Stimulated activated CD4-positive, alpha-beta T cell treated with anti-CD3 and anti-CD28 coated beads, Interleukin-12 subunit alpha, Interleukin-12 subunit beta, amount 100 ng/mL, for 48 hours (primary cell): Measurements from ENCODE around the gene SARM1.

Experiments used
- DNase-seq, 3 donors: peaks; one replicate each; pipeline ENCODE4 v3.0.0-alpha.2; 2020; ENCODE audit warnings: low read depth in 2 of 3, low spot score in 1 of 3

The SARM1 gene

DNA sequence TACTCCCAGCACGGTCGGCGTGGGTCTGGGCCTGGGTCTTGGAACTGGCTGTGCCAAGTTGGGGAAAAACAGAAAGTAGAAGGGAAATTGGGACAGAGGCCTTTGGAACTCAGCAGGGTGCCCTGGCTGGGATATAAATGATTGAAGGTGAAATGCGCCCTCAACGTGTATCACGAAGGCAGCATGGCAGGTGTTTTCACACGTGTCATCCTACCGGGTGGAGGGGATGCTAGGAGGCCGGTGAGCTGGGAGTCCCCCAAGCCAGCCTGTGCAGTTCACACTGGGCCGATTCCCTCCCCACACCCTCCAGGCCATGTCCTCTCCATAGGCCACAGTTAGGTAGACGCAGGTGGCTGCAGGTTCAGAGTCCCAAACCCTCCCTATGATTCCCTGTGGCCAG lies 30.0 kb upstream of the SARM1 start:
- DNase-seq: no peak

DNA sequence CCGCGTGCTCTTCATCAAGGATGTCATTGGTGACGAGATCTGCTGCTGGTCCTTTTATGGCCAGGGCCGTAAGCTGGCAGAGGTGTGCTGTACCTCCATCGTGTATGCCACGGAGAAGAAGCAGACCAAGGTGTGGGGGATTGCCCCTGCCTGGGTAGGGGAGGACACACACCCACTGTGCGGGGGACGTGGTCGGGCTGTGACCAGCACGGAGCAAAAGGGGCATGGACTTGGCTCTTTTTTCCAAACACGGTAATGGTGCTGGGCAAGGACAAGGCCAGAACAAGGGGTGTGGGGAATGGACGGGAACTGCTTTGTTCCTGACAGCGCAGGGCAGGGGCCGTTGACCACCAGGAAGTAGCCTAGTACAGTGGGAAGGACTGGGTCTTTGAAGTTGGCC lies 29.2 kb upstream of the SARM1 start:
- no peak for DNase-seq

DNA sequence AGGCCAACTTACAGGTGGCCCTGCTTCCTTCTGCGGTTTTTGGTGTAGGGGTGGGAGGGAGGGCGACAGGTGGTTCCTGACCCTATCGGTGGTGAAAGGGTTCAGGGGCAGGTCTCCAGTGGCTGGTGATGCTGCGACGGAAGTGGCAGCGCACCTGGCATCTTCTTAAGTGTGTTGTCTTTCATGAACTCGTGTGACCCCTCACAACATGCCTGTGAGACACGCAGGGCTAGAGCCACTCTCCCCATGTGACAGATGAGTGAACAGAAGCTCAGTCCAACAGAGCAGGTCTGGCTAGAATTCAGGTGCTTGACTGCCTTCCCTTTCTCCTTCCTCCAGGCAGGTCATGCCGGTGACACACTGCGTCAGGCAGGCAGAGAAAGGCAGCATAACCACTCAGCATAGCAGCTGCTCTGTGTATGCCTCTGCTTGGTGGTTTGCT lies 28.0 kb upstream of the SARM1 start:
- DNase-seq: no peak

DNA sequence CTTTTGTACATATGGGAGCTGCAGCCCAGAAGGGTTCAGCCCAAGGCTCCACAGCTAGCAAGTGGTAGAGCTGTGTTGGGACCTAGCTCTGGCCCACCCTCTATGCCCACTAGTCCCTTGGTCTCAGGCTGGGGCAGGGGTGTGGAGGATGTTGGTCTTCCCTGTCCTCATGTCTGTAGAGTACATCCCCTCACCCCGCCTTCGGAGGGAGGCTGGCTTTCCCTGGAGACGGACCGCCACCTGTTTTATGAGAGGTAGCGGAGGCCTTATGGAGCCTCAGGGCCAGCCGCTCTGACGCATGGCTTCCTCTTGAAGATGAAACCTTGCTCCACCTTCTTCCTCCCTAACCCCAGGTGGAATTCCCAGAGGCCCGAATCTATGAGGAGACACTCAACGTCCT lies 27.5 kb upstream of the SARM1 start:
- DNase-seq: no peak

DNA sequence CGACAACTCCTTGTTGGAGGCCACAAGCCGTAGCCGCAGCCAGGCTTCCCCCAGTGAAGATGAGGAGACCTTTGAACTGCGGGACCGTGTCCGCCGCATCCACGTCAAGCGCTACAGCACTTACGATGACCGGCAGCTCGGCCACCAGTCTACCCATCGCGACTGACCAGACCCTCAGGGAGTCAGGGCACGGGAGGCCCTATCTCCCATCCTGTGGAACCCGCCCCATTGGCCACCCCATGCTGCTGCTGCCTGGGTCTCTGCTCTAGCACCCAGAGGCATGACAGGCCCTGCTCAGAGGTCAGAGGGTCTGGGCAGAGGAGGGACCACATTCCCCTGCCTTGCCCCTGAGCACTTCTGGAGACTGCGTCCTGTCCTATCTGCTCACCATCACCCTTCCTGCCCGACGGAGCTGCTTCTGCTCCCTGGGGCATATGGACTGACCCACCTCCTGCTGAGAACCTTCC lies 27.0 kb upstream of the SARM1 start:
- no peak for DNase-seq

DNA sequence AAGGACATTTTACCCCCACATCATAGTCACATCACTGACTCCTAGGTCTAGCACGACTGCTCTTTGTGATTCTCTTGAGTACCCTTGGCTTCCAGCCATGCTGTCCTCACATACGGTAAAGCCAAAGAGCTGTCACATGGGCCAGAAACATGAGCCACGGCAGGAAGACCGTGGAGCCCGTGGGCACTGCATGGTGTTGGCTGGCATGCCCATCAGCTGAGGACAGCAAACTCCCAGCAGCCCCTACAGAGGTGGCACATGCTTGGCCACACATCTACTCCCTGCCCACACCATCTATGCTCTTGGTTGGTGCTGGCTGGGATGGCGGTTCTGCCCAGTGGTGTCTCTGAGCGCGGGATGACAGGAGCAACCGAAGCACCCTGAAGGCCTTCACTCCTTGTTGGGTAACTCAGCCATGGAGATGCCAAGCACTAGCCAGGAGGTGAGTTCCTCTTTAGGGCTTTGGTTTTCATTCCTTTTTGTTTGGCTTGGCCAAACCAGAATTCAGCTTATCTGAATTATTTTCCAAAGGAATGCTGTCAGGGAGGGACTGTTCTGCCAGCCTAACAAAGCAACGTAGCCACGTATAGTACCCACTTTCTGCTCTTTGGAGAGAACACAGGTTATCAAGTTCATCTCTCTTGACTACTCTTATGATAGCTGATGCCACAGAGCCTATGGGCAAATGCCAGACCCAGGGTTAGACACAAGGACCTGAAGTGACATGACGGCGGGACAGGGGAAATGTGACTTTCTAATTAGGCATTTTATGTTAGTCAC lies 25.9 kb upstream of the SARM1 start:
- no peak for DNase-seq

DNA sequence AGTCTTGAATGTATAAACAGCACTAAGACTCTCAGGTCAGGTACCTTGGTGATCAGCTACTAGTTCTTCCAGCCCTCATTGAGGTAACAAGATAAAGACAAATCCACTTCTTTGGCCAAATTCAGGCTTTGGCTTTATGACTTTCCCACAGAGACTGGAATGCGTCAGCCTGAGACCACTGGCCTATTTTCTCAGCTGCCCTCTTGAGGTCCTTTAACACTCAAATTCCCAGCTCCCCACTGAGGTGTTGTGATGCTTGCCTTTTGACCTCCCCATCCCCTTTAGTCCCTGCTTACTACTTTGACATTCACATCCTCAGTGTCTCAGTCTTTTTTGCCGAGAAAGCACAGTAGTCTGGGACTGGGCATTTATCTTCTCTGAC lies 25.3 kb upstream of the SARM1 start:
- no peak for DNase-seq

DNA sequence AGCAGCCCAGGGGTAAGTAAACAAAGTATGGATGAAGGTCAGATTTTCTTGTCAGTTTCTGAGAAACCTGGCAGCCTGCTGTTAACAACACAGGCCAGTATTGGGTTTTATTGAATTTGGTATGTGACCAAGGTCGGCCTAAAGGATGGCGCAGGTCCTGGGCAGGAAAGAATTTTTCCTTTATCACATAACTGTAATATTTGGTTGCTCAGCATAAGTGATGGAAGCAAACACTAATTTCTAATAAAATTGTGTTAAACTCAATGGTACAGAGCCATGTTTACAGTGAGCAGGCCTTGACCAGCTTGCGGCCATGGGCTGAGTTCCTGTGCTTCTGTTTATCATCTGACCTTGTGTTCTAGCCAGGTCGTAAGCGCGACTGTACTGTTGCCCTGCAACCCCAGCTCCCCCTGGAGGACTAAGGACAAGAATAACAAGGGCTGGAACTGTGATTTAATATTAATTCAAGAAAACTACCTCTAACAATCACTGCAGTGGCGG lies 24.7 kb upstream of the SARM1 start:
- no peak for DNase-seq

DNA sequence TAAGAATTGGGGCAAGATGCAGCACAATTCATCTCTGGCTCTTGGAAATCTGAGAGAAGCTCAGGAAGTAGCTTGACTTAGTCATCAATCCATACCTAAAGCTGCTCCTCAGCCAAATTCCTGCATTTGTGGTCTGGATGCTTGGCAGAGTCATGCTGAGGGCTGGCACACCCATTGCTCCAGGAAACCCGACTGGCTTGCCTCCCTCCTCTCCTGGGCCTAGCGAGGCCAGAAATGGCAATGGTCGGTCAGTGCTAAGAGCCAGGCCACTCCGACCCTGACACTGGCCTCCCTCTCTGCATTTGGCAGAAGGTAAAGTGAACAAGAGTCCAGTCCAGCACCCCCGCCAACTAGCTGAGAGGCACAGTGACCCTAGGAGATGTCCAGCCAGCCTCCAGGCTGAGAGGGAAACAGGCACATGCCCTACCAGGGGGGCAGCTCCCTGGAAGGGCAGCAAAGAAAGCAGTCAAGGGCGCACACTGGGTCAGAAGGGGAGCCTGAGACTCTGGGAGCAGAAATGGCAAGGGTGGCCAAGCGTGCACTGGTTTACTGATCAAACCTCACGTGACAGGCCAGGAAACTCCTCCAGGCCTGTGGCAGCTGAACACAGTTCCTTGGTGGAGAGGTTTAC lies 24.1 kb upstream of the SARM1 start:
- no peak for DNase-seq

DNA sequence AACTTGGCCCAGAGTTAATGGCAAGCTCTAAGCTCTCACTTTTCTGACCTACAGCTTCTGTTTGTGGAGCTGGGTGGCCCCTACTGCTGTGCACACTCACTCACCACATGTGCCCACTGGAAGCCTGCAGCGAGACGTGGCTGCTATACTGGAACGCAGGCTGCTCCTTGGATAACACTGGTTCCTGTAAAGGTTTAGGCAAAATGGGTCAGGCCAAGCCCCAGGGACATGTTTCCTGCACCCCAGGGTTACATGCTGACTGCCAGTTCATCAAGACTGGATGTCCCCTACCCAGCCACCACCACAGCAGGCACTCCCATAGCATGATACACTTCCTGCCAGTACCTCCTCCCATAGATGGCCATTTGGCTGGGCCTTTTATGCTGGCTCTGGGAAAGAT lies 22.5 kb upstream of the SARM1 start:
- DNase-seq: no peak

DNA sequence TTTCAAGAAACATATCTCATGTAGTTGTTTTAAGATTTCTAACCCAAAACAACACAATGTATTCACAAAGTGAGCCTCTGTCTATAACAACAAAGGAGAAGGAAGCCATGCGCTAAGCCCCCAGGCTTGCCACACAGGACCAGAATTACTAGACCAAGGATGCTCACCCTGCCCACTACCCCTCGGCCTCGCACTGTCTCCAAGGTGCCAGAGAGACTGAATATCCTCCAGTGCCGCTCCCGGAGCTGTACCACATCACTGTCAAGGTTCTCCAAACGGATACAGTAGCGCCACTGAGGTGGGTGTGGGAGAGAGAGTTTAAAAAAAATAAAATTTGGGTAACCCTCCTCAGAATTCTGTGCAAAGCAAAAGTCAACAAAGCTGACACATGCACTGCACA lies 21.2 kb upstream of the SARM1 start:
- no peak for DNase-seq

DNA sequence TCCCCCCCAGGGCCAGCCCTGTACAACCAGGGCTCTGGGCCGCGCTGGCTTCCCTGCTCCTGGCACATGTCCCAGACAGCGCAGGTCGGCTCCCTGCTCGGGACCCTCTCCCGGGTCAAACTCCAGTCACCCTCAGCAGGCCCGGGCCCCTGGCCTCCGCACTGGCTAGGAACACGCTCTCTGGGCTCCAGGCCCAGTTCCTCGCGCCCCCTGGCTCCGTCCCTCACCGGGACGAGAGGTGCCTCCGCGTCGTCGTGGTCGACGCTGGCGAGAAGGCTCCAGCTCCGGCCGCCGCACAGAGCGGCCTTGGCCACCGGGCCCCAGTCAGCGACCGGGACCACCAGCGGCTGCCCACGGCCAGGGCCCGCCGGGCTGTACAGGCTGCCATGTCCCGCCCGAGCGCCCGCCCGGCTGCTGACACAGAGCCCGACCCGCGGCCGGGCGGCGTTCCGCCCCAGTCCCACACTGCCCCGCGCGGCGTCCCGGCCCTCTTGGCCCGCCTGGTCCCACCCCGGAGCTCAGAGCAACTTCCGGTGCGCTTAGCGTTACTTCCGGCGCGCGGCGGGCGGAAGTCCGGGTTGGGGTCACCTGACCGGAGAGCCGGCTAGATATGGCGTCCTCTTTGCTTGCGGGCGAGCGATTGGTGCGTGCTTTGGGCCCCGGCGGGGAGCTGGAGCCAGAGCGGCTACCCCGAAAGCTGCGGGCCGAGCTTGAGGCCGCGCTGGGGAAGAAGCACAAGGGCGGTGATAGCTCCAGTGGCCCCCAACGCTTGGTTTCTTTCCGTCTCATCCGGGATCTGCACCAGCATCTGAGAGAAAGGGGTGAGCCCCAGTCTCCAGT lies 14.2 kb upstream of the SARM1 start, which contains the start of gene POLDIP2:
TSS of gene POLDIP2 (minus strand) at position 467 of the 840 bp plus-strand sequence. CDS start at position 388, 79 bp downstream.
- peak; percentile 92 to 95 (median 94) for DNase-seq

DNA sequence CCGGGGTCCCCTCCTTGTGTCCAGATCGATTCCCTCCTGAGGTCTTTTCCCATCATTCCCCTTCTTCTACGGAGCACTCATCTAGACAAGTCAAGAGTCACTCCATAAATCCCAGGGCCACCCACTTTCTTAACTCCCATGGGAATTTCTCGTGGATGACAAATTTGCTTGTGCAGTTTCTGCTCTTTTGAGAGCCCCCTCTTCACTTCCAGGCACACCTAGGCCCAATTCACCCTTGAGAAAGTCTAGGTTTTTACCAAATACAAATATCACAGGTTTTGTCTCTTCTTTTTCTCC lies 13.6 kb upstream of the SARM1 start:
- no peak for DNase-seq

DNA sequence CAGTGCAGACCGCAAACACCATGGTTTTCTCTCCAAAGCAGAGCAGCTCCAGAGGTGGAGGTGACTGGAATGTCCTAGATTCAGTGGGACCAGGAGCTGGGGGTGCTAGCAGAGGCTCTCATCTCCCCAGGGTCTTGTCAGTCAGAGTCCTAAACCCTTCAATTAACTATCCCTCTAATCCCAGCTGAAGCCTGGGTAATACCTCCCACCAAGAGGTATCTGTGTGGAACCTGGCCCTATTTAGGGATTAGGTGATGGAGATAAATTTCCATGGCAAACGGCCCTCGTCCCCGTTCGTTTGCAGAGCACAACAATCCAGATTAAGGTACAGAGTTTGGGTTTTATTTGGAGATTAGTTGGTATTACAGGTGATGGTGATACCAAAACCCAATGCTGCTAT lies 8.3 kb upstream of the SARM1 start:
- DNase-seq: no peak

DNA sequence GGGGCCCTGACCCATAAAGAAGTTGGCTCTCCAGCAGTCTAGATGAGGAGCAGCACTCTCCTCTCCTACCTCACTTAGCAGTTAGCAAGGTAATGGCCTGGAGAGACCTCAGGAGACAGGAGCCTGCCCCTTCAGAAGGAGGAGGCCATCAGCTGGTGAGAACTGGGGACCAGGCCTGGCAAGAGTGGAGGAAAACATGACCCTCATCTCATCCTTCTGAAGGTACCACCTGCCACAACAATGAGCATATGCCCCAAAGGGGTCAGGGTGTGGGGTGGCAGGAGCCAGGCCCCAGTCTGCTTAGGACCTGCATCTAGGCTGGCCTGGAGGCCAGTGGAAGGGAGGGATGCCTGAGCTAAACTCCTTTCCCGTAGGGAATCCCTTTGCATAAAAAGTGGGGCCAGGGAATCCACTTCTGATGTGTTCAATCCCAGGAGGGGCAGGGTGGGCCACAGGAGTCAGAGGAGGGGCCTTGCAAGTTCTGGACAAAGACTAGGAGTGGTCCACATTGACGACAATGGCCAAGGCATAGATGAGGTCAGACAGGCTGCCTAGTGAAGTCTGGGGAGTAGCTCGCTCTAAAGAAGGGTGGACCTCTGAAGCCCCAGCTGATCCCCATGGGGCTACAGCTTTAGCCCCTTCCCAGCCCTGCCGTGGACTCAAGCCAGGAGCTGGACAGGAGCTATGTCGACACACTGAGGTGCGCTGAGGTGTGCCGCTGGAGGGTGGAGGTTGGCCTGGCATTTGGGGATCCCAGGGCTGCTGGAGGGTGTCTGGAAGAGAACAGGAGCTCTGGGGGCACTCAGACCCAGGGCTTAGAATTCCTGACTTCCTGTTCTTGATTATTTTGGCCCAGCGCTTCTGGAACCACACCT lies 7.5 kb upstream of the SARM1 start:
- no peak for DNase-seq

DNA sequence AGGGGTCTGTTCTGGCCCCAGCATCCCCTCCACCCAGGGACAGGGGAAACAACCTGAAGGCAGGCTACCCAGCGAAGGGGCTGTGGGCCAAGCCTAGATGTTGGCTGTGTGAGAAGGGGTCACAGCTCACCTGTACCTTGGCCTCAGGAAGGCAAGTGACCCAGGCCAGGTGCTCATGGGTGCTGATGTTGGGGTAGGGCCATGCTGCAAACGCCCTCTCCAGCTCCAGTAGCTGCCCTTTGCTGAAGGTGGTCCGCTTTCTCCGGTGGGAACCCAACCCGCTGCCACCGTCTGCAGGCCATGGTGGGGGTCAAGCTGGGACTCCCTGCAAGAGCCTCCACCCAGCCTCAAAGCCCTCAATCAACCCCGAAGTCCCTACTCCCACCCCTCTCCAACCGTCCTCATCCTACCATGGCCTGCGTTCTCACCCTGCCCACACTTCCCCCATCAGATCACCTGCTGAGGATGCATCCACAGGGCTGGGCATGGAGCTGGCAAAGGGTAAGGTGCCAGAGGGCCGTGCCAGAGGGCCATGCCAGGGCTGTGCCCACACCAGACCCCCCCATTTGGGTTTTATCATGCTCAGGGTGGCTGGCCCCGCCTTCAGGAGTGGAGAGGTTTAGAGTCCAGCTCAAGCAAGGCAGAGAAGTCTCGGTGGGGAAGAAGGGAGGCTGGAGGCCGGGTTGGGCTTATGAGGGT lies 6.7 kb upstream of the SARM1 start, which contains the start of gene SEBOX:
TSS of gene SEBOX (minus strand) at position 535 of the 699 bp plus-strand sequence. CDS start at position 487, 48 bp downstream.
- DNase-seq: no peak

DNA sequence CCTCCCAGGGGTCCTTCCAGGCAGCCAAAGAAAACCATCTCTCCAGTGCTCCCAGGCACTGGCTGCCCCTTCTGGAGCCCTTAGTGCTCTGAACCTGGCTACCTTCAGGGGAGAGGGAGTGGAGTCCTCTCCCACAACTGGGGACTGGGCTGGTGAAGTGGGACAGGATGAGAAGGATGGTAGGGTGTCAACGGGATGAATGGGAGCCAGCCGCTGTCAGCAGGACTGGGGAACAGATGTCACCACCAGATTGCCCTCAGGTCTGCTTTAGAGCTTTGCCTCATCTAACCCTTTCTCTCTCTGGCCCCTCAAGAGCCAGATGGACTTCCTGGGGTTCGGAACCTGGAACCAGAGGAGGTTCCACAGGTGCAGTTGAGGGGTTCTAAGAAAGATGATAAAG lies 6.0 kb upstream of the SARM1 start:
- DNase-seq: no peak

DNA sequence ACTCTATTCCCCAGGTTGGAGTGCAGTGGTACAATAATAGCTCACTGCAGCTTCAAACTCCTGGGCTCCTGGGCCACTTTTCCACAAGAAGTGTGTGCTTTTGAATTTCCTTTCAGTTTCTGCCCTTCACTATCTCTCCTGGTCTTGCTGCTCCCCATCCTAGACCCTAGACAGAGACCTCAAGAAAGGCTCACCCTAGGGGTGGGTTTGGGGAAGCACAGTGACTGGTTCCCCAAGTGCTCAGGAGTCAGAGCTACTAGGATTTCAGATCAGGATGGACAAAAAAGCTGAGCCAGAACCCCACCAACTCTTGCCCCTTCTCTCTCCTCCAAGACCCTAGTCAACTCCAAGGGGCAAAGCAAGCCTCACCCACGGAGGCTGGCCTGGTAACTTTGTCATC lies 4.9 kb upstream of the SARM1 start:
- DNase-seq: no peak

DNA sequence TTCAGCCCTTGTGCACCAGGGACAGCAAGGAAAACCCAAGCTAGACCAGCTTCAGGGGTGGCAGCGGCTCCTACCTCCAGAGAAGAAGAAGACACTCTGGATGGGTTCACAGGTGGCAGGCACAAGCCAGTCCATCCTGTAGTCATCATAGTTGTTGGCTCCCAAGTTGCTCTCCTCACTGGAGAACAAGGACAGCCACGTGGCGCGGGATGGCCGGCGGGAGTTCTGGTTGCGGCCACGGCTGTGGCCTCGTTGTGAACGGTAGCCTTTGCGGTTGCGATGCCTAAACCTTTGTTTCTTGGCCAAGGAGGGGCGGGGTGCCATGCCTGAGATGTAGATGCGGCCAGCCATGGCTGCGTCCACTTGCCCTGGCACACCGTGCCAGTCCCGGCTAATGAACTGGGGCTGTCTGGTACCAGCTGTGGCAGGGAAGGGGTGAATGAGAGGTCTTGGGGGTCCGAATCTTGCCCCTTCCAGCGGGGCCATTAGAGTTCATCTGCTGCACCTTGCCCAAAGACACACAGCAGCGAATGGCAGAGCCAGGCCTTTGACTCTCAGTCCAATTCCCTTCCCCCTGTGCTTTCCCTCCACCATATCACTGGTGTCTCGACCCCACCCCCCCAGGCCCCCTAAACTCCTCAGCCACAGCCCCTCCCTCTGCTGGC lies 3.7 kb upstream of the SARM1 start:
- DNase-seq: no peak
